Mesendoderm (in vitro differentiated cells): ENCODE measurements around the gene CFAP53.
A peak's percentile ranks its signal among the peaks of the same experiment; 100 is the strongest.
"Not testable (repeated sequence)": the region's sequence is repeated elsewhere in the genome, so short reads cannot be mapped to it uniquely, and the experiment has no call there.

Experiments
- DNase-seq: peaks from one replicate; pipeline ENCODE4 v3.0.0; 2013
- H2AK5ac ChIP-seq: 2 replicates; pipeline ENCODE4 v1.6.1; 2013; ENCODE audit warnings: low read length, inconsistent platforms
- H2BK120ac ChIP-seq: 2 replicates; pipeline ENCODE4 v1.6.1; 2013; ENCODE audit warnings: low read depth, mild to moderate bottlenecking, low read length, moderate library complexity, mixed read lengths
- H2BK15ac ChIP-seq: replicated peaks from 2 replicates; pipeline ENCODE4 v1.6.1; 2013; ENCODE audit warnings: low read depth, mild to moderate bottlenecking, moderate library complexity
- H2BK5ac ChIP-seq: 2 replicates; pipeline ENCODE4 v1.6.1; 2013; ENCODE audit warnings: low read length, inconsistent platforms
- H3K18ac ChIP-seq: 2 replicates; pipeline ENCODE4 v1.6.1; 2013; ENCODE audit warnings: mild to moderate bottlenecking, low read length, mixed read lengths
- H3K23ac ChIP-seq: one replicate; pipeline ENCODE4 v1.6.1; 2013; ENCODE audit warnings: low read length
- H3K27ac ChIP-seq: 2 replicates; pipeline ENCODE4 v1.5.1; 2013; ENCODE audit warnings: low read depth, mild to moderate bottlenecking, inconsistent platforms, low read length, moderate library complexity
- H3K27me3 ChIP-seq: 2 replicates; pipeline ENCODE4 v1.6.1; 2013; ENCODE audit warnings: low read length, control low read depth, mild to moderate bottlenecking, inconsistent platforms; ENCODE audit not compliant: insufficient read depth, poor library complexity
- H3K36me3 ChIP-seq: 2 replicates; pipeline ENCODE4 v1.6.1; 2013; ENCODE audit warnings: low read length, inconsistent platforms; ENCODE audit not compliant: control insufficient read depth, insufficient read depth
- H3K4ac ChIP-seq: one replicate; pipeline ENCODE4 v1.6.1; 2013; ENCODE audit warnings: low read depth, mild to moderate bottlenecking, low read length, moderate library complexity
- H3K4me1 ChIP-seq: 2 replicates; pipeline ENCODE4 v1.6.1; 2013; ENCODE audit warnings: low read depth, low read length, inconsistent platforms; ENCODE audit not compliant: control insufficient read depth
- H3K4me2 ChIP-seq: 2 replicates; pipeline ENCODE4 v1.6.1; 2013; ENCODE audit warnings: low read length
- H3K4me3 ChIP-seq: 2 replicates; pipeline ENCODE4 v1.5.1; 2013; ENCODE audit warnings: mild to moderate bottlenecking, low read length
- H3K56ac ChIP-seq: one replicate; pipeline ENCODE4 v1.6.1; 2013; ENCODE audit warnings: low read length
- H3K79me1 ChIP-seq: 2 replicates; pipeline ENCODE4 v1.6.1; 2013; ENCODE audit warnings: low read length, inconsistent platforms
- H3K79me2 ChIP-seq: 2 replicates; pipeline ENCODE4 v1.6.1; 2013; ENCODE audit warnings: mild to moderate bottlenecking, low read length; ENCODE audit not compliant: control insufficient read depth, insufficient read depth
- H3K9ac ChIP-seq: 2 replicates; pipeline ENCODE4 v1.6.1; 2013; ENCODE audit warnings: low read length, inconsistent platforms
- H4K5ac ChIP-seq: one replicate; pipeline ENCODE4 v1.6.1; 2013; ENCODE audit warnings: low read length
- H4K8ac ChIP-seq: one replicate; pipeline ENCODE4 v1.6.1; 2013; ENCODE audit warnings: low read depth, mild to moderate bottlenecking, control low read depth, low read length, moderate library complexity
- WGBS: extraction: QIAGEN DNeasy Blood & Tissue Kit; methylation state at CpG from one replicate; pipeline ENCODE4 v1.1.7; 2013; ENCODE audit warnings: low lambda C conversion rate, missing lambda C conversion rate; ENCODE audit not compliant: insufficient coverage; ENCODE audit errors: extremely low coverage; 5-methylcytosine and 5-hydroxymethylcytosine counted together

The CFAP53 gene

DNA sequence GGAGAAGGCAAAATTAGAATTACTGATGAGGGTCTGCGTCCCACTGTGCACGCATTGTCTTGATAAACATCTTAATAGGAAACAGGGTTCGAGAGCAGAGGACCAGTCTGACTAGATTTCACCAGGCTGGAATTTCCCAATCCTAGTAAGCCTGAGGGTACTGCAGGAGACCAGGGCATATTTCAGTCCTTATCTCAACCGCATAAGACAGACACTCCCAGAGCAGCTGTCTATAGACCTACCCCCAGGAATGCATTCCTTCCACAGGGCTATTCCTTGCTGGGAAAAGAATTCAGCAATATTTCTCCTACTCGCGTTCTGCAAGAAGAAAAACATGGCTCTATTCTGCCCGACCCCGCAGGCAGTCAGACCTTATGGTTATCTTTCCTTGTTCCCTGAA, 24.5 kb downstream of the CFAP53 start:
- H2AK5ac ChIP-seq, H4K5ac ChIP-seq, H3K56ac ChIP-seq, H3K79me2 ChIP-seq, H2BK5ac ChIP-seq, H3K4me3 ChIP-seq, H3K4me2 ChIP-seq, DNase-seq, H3K36me3 ChIP-seq, H3K27me3 ChIP-seq, H2BK120ac ChIP-seq, H3K23ac ChIP-seq, H2BK15ac ChIP-seq, H3K4me1 ChIP-seq, H3K4ac ChIP-seq, H3K27ac ChIP-seq, H3K9ac ChIP-seq, H4K8ac ChIP-seq, H3K79me1 ChIP-seq, H3K18ac ChIP-seq: not testable (repeated sequence)
- WGBS: no CpG with 5 or more reads among the region's 8 CpGs

DNA sequence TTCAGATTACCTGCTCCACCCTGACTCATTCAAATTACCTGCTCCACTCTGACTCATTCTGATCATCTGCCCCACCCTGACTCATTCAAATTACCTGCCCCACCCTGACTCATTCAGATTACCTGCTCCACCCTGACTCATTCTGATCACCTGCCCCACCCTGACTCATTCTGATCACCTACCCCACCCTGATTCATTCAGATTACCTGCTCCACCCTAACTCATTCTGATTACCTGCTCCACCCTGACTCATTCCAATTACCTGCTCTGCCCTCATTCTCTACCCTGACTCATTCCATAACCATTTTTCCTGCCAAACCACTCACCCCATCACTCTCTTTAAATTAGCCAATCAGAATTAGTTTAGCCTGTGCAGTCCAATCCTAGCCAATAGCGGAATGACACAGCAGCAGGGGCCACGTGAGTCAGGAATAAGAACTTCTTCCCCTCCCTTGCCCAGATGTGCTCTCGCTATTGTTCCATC, 26.2 kb downstream of the CFAP53 start:
- Histone ChIP-seq H4K8ac (no peak overlapping the region), H3K4me2 (no peak overlapping the region), H4K5ac (no peak overlapping the region), H2BK5ac (no peak overlapping the region), H2BK15ac (no peak overlapping the region), H3K56ac (no peak overlapping the region), H3K27ac (no peak overlapping the region), H3K4me1 (no peaks in the 10 kb centered on the region), H3K18ac (no peak overlapping the region), H3K79me1 (no peaks in the 10 kb centered on the region), H3K36me3 (no peaks in the 10 kb centered on the region), H3K4me3 (no peak overlapping the region), H3K23ac (no peak overlapping the region), H3K9ac (no peak overlapping the region), H3K4ac (no peak overlapping the region), H2BK120ac (no peak overlapping the region), H3K27me3 (no peaks in the 10 kb centered on the region), H3K79me2 (no peaks in the 10 kb centered on the region), H2AK5ac (no peak overlapping the region)
- no CpG with 5 or more reads among the region's 3 CpGs for WGBS
- no peak for DNase-seq

DNA sequence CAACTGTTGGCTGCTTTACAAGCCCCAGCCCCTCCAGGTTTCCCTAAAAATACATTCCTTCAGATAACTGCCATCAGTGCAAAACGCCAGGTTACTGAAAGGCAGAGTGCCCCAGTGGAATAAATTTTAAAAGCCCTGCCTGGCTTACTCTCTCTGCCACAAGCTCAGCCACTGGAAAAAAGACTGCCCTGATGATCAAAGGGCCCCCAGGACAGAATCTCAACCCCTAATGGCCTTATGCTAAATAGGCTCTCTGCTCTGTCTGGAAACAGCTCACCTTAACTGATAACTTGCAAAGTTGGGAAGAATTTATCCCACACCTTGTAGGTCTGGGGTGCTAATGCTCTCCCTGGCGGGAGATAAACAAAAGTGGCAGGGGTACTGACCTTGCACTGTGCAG, 33.9 kb downstream of the CFAP53 start:
- peaks cover 17% of the 10 kb centered on the region for H3K4me1 ChIP-seq
- no CpG with 5 or more reads among the region's 2 CpGs for WGBS
- peak overlapping the region; percentile 89 for H3K18ac ChIP-seq
- H3K56ac ChIP-seq: peak overlapping the region; percentile 69
- H2BK15ac ChIP-seq: peak overlapping the region; percentile 42
- H3K23ac ChIP-seq: no peak overlapping the region
- H4K5ac ChIP-seq: peak overlapping the region; percentile 94
- H2AK5ac ChIP-seq: no peak overlapping the region
- H3K27me3 ChIP-seq: no peaks in the 10 kb centered on the region
- no peak overlapping the region for H3K4me2 ChIP-seq
- peak overlapping the region; percentile 100 for H2BK5ac ChIP-seq
- no peak overlapping the region for H3K4me3 ChIP-seq
- H2BK120ac ChIP-seq: peak overlapping the region; percentile 66
- H3K27ac ChIP-seq: peak overlapping the region; percentile 91
- peak; percentile 92 for DNase-seq
- H3K36me3 ChIP-seq: no peaks in the 10 kb centered on the region
- H3K4ac ChIP-seq: peak overlapping the region; percentile 41
- H3K79me1 ChIP-seq: no peaks in the 10 kb centered on the region
- H3K79me2 ChIP-seq: no peaks in the 10 kb centered on the region
- peak overlapping the region; percentile 66 for H4K8ac ChIP-seq
- peak overlapping the region; percentile 52 for H3K9ac ChIP-seq

DNA sequence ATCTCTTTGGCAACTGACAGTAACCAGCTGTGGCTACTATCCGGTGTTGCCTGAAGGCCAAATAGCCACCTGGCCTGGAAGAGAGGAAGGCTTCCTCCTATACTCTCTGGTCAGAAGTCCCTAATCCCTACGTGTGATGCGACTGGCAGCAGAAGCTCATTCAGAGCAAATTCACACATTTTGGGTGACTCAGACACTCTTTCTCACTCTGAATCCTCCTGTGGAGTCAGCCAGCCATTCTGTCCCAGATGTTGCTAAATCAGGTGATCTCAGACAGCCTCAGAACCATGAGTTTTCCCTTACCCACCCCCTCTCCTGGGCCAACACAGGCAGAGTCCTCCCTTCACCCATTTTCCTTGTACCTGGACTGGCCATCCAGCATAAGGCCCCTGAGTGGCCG, 34.7 kb downstream of the CFAP53 start:
- peak overlapping the region; percentile 30 for H3K23ac ChIP-seq

DNA sequence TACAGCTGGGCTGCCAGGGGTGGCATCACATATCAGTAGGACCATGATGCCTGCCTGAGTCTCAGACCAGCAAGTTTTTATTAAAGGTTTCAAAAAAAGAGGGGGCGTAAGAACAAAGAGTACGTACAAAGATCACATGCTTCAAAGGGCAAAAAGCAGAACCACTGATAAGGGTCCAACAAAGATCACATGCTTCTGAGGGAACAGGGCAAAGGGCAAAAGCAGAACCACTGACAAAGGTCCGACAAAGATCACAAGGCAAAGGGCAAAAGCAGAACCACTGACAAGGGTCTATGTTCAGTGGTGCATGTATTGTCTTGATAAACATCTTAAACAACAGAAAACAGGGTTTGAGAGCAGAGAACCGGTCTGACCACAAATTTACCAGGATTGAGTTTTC, 46.0 kb downstream of the CFAP53 start:
- H2AK5ac ChIP-seq, H3K4ac ChIP-seq, H2BK15ac ChIP-seq, H3K4me1 ChIP-seq, H3K27me3 ChIP-seq, H3K79me1 ChIP-seq, H3K27ac ChIP-seq, H3K56ac ChIP-seq, DNase-seq, H3K18ac ChIP-seq, H3K36me3 ChIP-seq, H2BK5ac ChIP-seq, H3K23ac ChIP-seq, H4K5ac ChIP-seq, H3K4me3 ChIP-seq, H2BK120ac ChIP-seq, H3K79me2 ChIP-seq, H3K4me2 ChIP-seq, H3K9ac ChIP-seq, H4K8ac ChIP-seq: not testable (repeated sequence)
- WGBS: no CpG with 5 or more reads among the region's 4 CpGs

More for the DNA sequence above, 34.7 kb downstream of the CFAP53 start:
- Histone ChIP-seq H3K18ac (peak overlapping the region; percentile 89), H4K8ac (no peak overlapping the region), H3K9ac (peak overlapping the region; percentile 52), H3K56ac (peak overlapping the region; percentile 90), H2BK120ac (peak overlapping the region; percentile 66), H3K27ac (peak overlapping the region; percentile 91), H3K4me1 (peaks cover 17% of the 10 kb centered on the region), H2BK15ac (no peak overlapping the region), H3K79me2 (no peaks in the 10 kb centered on the region), H4K5ac (peak overlapping the region; percentile 94), H3K36me3 (no peaks in the 10 kb centered on the region), H3K79me1 (no peaks in the 10 kb centered on the region), H3K27me3 (no peaks in the 10 kb centered on the region), H3K4me3 (no peak overlapping the region), H3K4me2 (peak overlapping the region; percentile 14), H2BK5ac (peak overlapping the region; percentile 100), H2AK5ac (peak overlapping the region; percentile 80), H3K4ac (peak overlapping the region; percentile 41)
- WGBS: no CpG with 5 or more reads among the region's 4 CpGs
- DNase-seq: peak; percentile 97
